HepG2 (cell line): ENCODE data around the gene FRMD3. TPM values are rescaled to one million over a fixed set of nuclear protein-coding genes. Genes with fewer than 3 reads are reported as not detected.
A peak's percentile ranks its signal among the peaks of the same experiment; 100 is the strongest.

Source experiments
- BORCS8-MEF2B ChIP-seq: sonication (generic); formaldehyde crosslinking; IDR thresholded peaks from 2 replicates; pipeline ENCODE4 v1.8.0; 2022; ENCODE audit warnings: mild to moderate bottlenecking, missing genetic modification reagents
- CEBPB ChIP-seq: IDR thresholded peaks from 2 replicates; pipeline ENCODE4 v1.6.1; 2011; ENCODE audit warnings: low read depth, low read length, improper control_type of control experiment, borderline replicate concordance
- CHD4 ChIP-seq: fragments of 200-600 bp; sonication (generic); IDR thresholded peaks from 2 replicates; pipeline ENCODE4 v1.7.0; 2017; ENCODE audit warnings: mild to moderate bottlenecking, low read length, borderline replicate concordance
- DPF2 ChIP-seq: sonication (generic); formaldehyde crosslinking; IDR thresholded peaks from 2 replicates; pipeline ENCODE4 v1.4.0; 2020; ENCODE audit warnings: mild to moderate bottlenecking, low read depth, missing genetic modification reagents, borderline replicate concordance
- FOXP1 ChIP-seq, 2 experiments: fragments of 450-650 bp in 1 of 2; IDR thresholded peaks; 2 replicates each; pipeline ENCODE4 v1.6.1; 2017 to 2018; ENCODE audit warnings: antibody characterized with exemption in 1 of 2
- HNRNPUL1 ChIP-seq: fragments of 200-400 bp; formaldehyde crosslinking; IDR thresholded peaks from 2 replicates; pipeline ENCODE4 v1.6.1; 2017; ENCODE audit warnings: low read depth, mild to moderate bottlenecking, low read length, moderate library complexity
- HOXD1 ChIP-seq: sonication (generic); formaldehyde crosslinking; IDR thresholded peaks from 2 replicates; pipeline ENCODE4 v1.5.0; 2020; ENCODE audit warnings: missing genetic modification reagents
- KDM5A ChIP-seq: fragments of 200-600 bp; sonication (generic); IDR thresholded peaks from 2 replicates; pipeline ENCODE4 v1.7.0; 2018; ENCODE audit warnings: antibody characterized with exemption, mild to moderate bottlenecking, low read length, borderline replicate concordance
- MYNN ChIP-seq: sonication (generic); formaldehyde crosslinking; IDR thresholded peaks from 2 replicates; pipeline ENCODE4 v1.4.0; 2020; ENCODE audit warnings: mild to moderate bottlenecking, low read depth, missing genetic modification reagents
- PAX8 ChIP-seq: sonication (generic); formaldehyde crosslinking; IDR thresholded peaks from 2 replicates; pipeline ENCODE4 v1.8.0; 2022; ENCODE audit warnings: mild to moderate bottlenecking, missing genetic modification reagents, borderline replicate concordance
- POGK ChIP-seq: sonication (generic); formaldehyde crosslinking; conservative IDR thresholded peaks from 2 replicates; pipeline ENCODE4 v1.8.0; 2022; ENCODE audit warnings: mild to moderate bottlenecking, moderate library complexity, missing genetic modification reagents
- RCOR2 ChIP-seq: IDR thresholded peaks from 2 replicates; pipeline ENCODE4 v1.6.1; 2016; ENCODE audit warnings: missing biosample characterization, missing genetic modification reagents
- RFX5 ChIP-seq: IDR thresholded peaks from 2 replicates; pipeline ENCODE4 v1.6.1; 2011; ENCODE audit warnings: low read depth, low read length, improper control_type of control experiment
- SIX1 ChIP-seq: sonication (generic); formaldehyde crosslinking; IDR thresholded peaks from 2 replicates; pipeline ENCODE4 v1.4.0; 2020; ENCODE audit warnings: missing genetic modification reagents, borderline replicate concordance
- SYNCRIP ChIP-seq: fragments of 200-400 bp; formaldehyde crosslinking; IDR thresholded peaks from 2 replicates; pipeline ENCODE4 v1.6.1; 2018; ENCODE audit warnings: mild to moderate bottlenecking, low read depth, low read length; ENCODE audit not compliant: insufficient read depth
- TARDBP ChIP-seq: sonication (generic); formaldehyde crosslinking; IDR thresholded peaks from 2 replicates; pipeline ENCODE4 v1.8.0; 2022; ENCODE audit warnings: mild to moderate bottlenecking, missing genetic modification reagents
- TCF7 ChIP-seq: sonication (generic); IDR thresholded peaks from 2 replicates; pipeline ENCODE4 v1.6.1; 2016; ENCODE audit warnings: antibody characterized with exemption, low read depth
- TEAD3 ChIP-seq: optimal IDR thresholded peaks from 2 replicates; pipeline ENCODE3; 2016; ENCODE audit warnings: borderline replicate concordance
- TRIM24 ChIP-seq: sonication (generic); formaldehyde crosslinking; IDR thresholded peaks from 2 replicates; pipeline ENCODE4 v1.8.0; 2022; ENCODE audit warnings: mild to moderate bottlenecking, missing genetic modification reagents
- TSC22D2 ChIP-seq: sonication (generic); formaldehyde crosslinking; IDR thresholded peaks from 2 replicates; pipeline ENCODE4 v1.5.1; 2020; ENCODE audit warnings: missing genetic modification reagents, mild to moderate bottlenecking, borderline replicate concordance
- ZNF234 ChIP-seq: sonication (generic); formaldehyde crosslinking; conservative IDR thresholded peaks from 2 replicates; pipeline ENCODE4 v1.5.1; 2020; ENCODE audit warnings: mild to moderate bottlenecking, missing genetic modification reagents
- ZNF292 ChIP-seq: sonication (generic); formaldehyde crosslinking; IDR thresholded peaks from 2 replicates; pipeline ENCODE4 v1.8.1; 2022; ENCODE audit warnings: mild to moderate bottlenecking, low read depth, missing genetic modification reagents, borderline replicate concordance
- ZNF326 ChIP-seq: sonication (generic); formaldehyde crosslinking; IDR thresholded peaks from 2 replicates; pipeline ENCODE4 v1.4.0; 2020; ENCODE audit warnings: missing genetic modification reagents, borderline replicate concordance
- ZNF337 ChIP-seq: sonication (generic); formaldehyde crosslinking; IDR thresholded peaks from 2 replicates; pipeline ENCODE4 v1.5.1; 2020; ENCODE audit warnings: missing genetic modification reagents, low read depth, mild to moderate bottlenecking, borderline replicate concordance
- ZZZ3 ChIP-seq: sonication (generic); formaldehyde crosslinking; IDR thresholded peaks from 2 replicates; pipeline ENCODE4 v1.4.0; 2020; ENCODE audit warnings: missing genetic modification reagents, mild to moderate bottlenecking, borderline replicate concordance
- polyA plus RNA-seq, 8 experiments: library from polyadenylated mRNA; depleted of rRNA in 3 of 8; stranded (reverse) in 7 of 8; unstranded in 1 of 8; fragments of >200 nt; fragmentation: Illumina TruSeq in 4 of 8; extraction: Trizol in 4 of 8; gene quantifications; 2 replicates each; pipeline versions ENCODE4 v1.2.1 to v1.2.3, GENCODE V29; 2011 to 2016; ENCODE audit warnings: low read depth in 4 of 8, missing spikeins in 1 of 8, mixed read lengths in 1 of 8; ENCODE audit not compliant: insufficient read depth in 1 of 8
- total RNA-seq, 5 experiments: library from RNA; depleted of rRNA; stranded (reverse); fragments of >200 nt; fragmentation: Illumina TruSeq; extraction: Trizol; gene quantifications; 2 replicates each; pipeline ENCODE4 v1.2.3, GENCODE V29; 2016; ENCODE audit warnings: low read depth in 1 of 5
- TF ChIP-seq, protein P1 (sequence below): sonication (generic); formaldehyde crosslinking; IDR thresholded peaks from 2 replicates; pipeline ENCODE4 v1.5.1; 2020; ENCODE audit warnings: mild to moderate bottlenecking, moderate library complexity, missing genetic modification reagents
- TF ChIP-seq, protein P2 (sequence below): IDR thresholded peaks from 2 replicates; pipeline ENCODE4 v1.6.1; 2016; ENCODE audit warnings: missing biosample characterization, missing genetic modification reagents, low read depth

The FRMD3 gene
- total and polyA plus RNA-seq, 2 of the 13 experiments (the other 11 are each of a cell fraction or from before 2014, with no cell fraction given): 3.2 to 7.7 TPM

GRCh38 chr9:83429229-83429628, 109.0 kb downstream of the FRMD3 start (continued):
- TF ChIP-seq FOXP1 (IDR thresholded peaks at IDR 0.05): no peak
- TF ChIP-seq FOXP1 (CRISPR knock-in tag; IDR thresholded peaks at IDR 0.05): peak; percentile 50; the same call in 1 of the 2 replicates
- no peak for TF ChIP-seq KDM5A
- TF ChIP-seq POGK (CRISPR knock-in tag): 0 out of 2 replicates have a peak, but pooled peaks have one; percentile 32
- no peak for TF ChIP-seq RFX5
- TF ChIP-seq TEAD3: peak; percentile 28
- TF ChIP-seq, protein P1, sequence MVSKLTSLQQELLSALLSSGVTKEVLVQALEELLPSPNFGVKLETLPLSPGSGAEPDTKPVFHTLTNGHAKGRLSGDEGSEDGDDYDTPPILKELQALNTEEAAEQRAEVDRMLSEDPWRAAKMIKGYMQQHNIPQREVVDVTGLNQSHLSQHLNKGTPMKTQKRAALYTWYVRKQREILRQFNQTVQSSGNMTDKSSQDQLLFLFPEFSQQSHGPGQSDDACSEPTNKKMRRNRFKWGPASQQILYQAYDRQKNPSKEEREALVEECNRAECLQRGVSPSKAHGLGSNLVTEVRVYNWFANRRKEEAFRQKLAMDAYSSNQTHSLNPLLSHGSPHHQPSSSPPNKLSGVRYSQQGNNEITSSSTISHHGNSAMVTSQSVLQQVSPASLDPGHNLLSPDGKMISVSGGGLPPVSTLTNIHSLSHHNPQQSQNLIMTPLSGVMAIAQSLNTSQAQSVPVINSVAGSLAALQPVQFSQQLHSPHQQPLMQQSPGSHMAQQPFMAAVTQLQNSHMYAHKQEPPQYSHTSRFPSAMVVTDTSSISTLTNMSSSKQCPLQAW: peak; percentile 46; the same call in 1 of the 2 replicates
- TF ChIP-seq MYNN (CRISPR knock-in tag): no peak
- TF ChIP-seq CEBPB: no peak
- no peak for TF ChIP-seq TRIM24 (CRISPR knock-in tag)
- no peak for TF ChIP-seq ZNF234 (CRISPR knock-in tag)
- TF ChIP-seq ZNF337 (CRISPR knock-in tag): no peak
- TF ChIP-seq ZNF292 (CRISPR knock-in tag): peak; percentile 78; the same call in 1 of the 2 replicates
- TF ChIP-seq BORCS8-MEF2B (CRISPR knock-in tag): no peak
- TF ChIP-seq HNRNPUL1: peak; percentile 79; the same call in 1 of the 2 replicates
- TF ChIP-seq, protein P2, sequence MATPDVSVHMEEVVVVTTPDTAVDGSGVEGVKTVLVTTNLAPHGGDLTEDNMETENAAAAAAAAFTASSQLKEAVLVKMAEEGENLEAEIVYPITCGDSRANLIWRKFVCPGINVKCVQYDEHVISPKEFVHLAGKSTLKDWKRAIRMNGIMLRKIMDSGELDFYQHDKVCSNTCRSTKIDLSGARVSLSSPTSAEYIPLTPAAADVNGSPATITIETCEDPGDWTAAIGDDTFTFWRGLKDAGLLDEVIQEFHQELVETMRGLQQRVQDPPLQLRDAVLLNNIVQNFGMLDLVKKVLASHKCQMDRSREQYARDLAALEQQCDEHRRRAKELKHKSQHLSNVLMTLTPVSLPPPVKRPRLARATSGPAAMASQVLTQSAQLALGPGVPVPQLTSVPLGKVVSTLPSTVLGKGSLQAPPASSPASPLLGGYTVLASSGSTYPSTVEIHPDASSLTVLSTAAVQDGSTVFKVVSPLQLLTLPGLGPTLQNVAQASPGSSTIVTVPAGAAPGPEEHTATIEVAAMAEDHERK (CRISPR knock-in tag): no peak
- TF ChIP-seq ZZZ3 (CRISPR knock-in tag): no peak
- no peak for TF ChIP-seq PAX8 (CRISPR knock-in tag)
- TF ChIP-seq TSC22D2: 0 out of 2 replicates have a peak, but pooled peaks have one; percentile 31
- TF ChIP-seq TARDBP (CRISPR knock-in tag): peak; percentile 45; the same call in 1 of the 2 replicates
- 0 out of 2 replicates have a peak, but pooled peaks have one; percentile 29 for TF ChIP-seq DPF2 (CRISPR knock-in tag)
- TF ChIP-seq HOXD1 (CRISPR knock-in tag): peak; percentile 50; the same call in 1 of the 2 replicates
- TF ChIP-seq SIX1 (CRISPR knock-in tag): peak; percentile 31; the same call in 1 of the 2 replicates
- TF ChIP-seq RCOR2 (CRISPR knock-in tag): peak; percentile 77; the same call in 1 of the 2 replicates
- no peak for TF ChIP-seq SYNCRIP
- no peak for TF ChIP-seq CHD4
- TF ChIP-seq ZNF326: no peak
- peak; percentile 92 for TF ChIP-seq TCF7
